A172 (cell line): ENCODE results near the gene HLA-DRB1. TPM values are rescaled to one million over a fixed set of nuclear protein-coding genes. Genes with fewer than 3 reads are reported as not detected.
"Not testable (repeated sequence)": the region's sequence is repeated elsewhere in the genome, so short reads cannot be mapped to it uniquely, and the experiment has no call there.

Experiments
- DNase-seq: peaks from one replicate; pipeline ENCODE4 v3.0.0-alpha.2; 2015; ENCODE audit warnings: low spot score
- total RNA-seq: library from RNA; depleted of rRNA; stranded (reverse); fragments of >200 nt; shearing (Covaris generic); gene quantifications from 2 replicates; pipeline ENCODE4 v1.2.3, GENCODE V29; 2014

Gene HLA-DRB1
- total RNA-seq, 1 experiment from 2014 or later = 0.07 TPM

DNA sequence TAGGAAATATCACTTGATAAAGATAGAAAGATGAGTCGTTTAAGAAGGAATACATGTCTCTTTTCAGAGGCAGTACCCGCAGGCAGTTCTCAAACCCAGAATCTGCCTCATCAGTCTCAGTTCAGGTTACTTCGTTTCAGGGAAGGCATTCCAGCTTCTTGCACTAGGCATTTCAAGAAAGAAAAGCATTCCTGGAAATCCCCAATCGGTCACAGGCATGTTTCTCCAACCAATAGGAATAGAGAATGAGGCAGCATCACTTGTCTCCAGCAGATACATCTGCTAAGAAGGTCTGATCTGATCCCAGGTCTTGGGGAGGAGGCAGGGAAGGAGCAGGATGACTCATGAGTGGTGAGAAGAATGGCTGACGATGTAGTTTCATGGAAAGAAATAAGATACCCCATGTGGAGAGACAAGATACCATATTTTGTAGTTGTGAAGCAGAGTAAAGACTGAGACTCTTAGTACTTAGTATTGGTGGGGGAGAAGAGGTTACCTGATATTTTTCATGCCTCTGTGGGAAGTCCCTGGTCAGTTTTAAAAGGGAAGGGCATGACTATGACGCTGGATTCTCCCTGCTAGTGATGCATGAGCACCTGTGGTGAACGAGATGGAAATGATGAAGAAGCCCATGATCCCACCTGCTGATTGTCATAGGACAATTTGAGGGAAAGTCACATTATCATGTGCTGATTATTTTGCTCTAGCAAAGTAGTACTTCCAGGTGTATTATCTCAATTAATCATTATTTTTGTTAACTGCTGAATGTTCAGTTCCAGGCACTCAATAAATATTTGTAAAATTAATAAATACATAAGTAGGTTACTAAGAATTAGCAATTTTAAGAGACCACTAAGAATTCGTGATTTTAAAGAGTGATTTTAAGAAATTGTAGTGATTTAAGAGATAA is 20.3 kb upstream of the HLA-DRB1 start:
- DNase-seq = peak; percentile 94

- no peak for DNase-seq
Observed at GRCh38 chr6:32609391-32609730, 19.7 kb upstream of the HLA-DRB1 start.

DNA sequence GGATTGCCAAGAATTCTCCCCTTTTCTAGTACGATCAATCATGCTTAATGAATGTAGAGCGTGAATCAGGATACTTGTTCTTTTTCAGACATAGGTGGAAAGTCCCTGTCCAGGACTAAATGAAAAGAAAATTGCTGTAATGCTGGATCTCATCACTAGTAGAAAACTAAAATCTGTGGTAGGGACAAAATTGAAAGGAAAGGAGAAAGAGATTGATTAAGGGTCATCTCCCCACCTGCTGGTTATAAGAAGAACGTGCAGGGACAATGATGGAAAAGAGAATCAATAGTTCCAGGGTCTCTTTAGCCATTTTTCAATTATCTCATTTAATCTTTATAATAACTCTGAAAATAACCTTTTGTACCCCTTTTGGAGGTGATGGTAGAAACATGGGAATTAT is 18.7 kb upstream of the HLA-DRB1 start:
- no peak for DNase-seq

- DNase-seq = no peak
Observed at GRCh38 chr6:32607988-32608298, 18.3 kb upstream of the HLA-DRB1 start.

GRCh38 chr6:32607263-32607987 is 17.8 kb upstream of the HLA-DRB1 start:
- DNase-seq = no peak

DNA sequence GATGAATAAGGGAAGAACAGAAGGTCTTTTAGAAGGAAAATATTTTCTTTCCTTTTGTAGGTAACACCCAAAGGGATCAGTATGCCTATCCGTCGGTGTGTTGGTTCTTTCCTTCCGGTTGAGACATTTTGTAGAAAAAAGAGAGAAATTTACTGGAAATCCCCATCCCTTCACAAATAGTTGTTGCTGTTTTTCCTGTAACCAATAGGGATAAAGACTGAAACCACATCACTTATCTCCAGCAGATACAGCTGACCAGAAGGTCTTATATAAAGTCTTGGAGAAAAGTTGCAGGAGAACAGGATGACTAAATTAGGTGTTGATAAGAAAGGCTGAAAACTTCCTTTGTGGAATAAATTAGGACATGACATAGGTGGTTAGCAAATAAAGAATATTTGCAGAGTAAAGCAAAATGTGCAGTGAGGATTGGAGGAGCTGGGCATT is 14.8 kb upstream of the HLA-DRB1 start:
- DNase-seq = no peak

GRCh38 chr6:32603888-32604287 is 14.2 kb upstream of the HLA-DRB1 start:
- no peak for DNase-seq

DNA sequence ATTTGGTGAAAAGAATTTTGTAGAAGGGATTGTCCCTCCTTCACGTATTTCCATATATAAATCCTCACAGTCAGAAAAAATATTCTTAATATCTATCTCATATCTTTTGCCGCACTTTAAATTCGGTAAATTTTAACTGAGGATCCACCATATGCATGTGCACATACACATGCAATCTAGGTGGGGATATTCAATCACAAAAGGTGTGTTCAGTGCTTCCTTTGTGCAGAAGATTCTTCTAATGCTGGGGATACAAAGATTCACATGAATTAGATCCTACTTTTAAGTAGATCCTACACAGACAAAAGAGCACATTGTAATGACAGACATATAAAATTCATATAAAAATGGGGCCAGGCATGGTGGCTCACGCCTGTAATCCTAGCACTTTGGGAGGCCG is 13.6 kb upstream of the HLA-DRB1 start:
- no peak for DNase-seq

- DNase-seq = no peak
Observed at GRCh38 chr6:32602383-32602782, 12.7 kb upstream of the HLA-DRB1 start.

GRCh38 chr6:32597024-32597423 is 7.4 kb upstream of the HLA-DRB1 start:
- DNase-seq = no peak

DNA sequence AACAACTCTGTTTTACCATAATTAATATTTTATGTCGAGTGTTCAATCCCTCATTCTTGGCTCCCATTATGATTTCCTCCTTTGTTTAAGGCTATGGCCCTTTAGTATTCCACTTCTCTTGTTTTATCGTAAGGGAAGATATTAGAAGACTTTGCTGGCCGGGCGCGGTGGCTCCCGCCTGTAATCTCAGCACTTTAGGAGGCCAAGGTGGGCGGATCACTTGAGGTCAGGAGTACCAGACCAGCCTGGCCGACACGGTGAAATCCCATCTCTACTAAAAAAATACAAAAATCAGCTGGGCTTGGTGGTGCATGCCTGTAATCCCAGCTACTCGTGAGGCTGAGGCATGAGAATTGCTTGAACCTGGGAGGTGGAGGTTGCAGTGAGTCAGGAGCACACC is 1.1 kb upstream of the HLA-DRB1 start:
- DNase-seq = not testable (repeated sequence)

DNA sequence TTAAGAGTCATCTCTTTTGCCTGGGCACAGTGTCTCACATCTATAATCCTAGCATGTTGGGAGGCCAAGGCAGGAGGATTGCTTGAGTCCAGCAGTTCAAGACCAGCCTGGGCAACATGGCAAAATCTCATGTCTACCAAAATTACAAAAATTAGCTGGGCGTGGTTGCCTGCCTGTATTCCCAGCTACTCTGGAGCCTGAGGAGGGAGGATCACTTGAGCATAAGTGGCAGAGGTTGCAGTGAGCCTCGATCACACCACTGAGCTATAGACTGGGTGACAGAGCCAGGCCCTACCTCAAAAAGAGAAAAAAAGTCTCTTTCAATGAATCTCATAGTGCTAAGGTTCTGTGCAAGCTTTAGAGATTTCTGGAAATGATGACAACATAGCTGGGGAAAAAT is 1.5 kb downstream of the HLA-DRB1 start:
- no peak for DNase-seq

DNA sequence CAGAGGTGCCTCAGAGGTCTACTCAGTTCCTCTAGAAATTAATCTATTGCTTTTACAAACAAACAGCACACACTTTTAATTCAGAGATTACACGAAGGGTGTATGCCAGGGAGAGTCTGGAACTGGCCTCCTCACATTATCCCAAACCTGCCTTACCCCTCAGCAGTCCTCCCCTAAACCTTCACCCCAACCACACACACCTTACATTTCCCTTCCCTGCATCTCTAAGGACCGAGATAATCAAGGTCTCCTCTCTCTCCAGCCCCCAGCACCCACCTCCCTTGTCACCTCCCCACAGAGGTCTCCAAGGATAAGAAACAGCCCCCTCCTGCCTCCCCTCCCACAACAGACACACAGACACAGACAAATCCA is 6.1 kb downstream of the HLA-DRB1 start:
- no peak for DNase-seq

DNA sequence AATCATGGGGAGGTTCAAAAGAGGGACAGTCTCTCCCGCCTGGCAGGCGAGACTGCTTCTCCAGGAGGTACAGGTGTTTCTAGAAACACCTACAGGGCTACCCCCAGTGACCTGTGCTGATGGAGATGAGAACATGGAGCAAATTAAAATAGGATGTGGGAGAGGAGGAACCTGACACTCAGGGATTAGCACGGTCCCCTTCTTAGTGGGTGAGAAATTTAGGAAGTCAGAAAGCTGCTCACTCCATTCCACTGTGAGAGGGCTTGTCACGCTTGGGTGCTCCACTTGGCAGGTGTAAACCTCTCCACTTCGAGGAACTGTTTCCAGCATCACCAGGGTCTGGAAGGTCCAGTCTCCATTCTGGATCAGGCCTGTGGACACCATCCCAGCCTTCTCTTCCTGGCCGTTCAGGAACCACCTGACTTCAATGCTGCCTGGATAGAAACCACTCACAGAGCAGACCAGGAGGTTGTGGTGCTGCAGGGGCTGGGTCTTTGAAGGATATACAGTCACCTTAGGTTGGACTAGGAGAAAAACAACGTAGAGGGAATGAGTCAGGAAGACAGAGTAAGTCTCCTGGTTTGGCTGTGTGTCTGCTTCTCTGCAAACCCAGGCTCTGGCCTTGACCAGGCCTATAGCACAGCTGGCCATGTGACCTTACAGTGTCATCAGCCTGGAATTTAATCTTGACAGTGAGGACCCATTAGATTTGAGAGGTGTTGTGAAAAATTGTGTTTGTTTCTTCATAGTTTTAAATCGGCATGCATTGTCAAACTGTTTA is 8.1 kb downstream of the HLA-DRB1 start:
- DNase-seq = no peak

DNA sequence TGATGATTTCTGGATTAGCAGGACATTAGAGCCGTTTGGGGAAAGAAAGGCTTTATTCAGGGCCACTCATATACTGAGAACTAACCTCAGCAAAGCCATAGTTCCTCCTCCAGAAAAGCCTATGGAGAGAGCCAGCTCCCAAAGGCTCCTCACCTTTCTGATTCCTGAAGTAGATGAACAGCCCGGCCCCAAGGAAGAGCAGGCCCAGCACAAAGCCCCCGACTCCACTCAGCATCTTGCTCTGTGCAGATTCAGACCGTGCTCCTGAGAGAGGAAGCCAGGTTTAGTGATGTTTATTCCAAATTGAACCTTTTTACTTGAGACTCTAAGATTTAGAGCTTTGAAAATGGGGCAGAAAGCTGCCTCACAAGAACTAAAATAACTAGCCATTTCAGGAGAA is 9.1 kb downstream of the HLA-DRB1 start:
- DNase-seq = no peak

- no peak for DNase-seq
Observed at GRCh38 chr6:32578962-32579361, 10.7 kb downstream of the HLA-DRB1 start.

DNA sequence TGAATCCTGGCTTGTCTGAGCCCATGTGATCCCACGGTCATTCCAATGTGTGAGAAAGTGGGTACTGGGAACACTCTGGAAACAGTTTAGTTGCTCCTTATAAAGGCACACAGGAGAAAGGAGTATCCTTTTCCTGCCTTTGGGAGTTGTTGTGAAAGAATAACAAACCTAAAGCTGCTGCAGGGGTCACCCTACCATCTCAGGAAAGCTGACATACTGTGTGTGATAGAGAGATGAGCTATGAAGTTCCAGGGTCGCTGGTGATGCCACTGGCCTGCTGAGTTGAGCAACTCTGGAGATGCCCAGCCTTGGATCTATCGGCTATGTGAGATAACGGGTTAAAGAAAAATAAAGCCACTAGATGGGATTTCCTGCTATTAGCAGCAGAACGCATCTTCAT is 12.2 kb downstream of the HLA-DRB1 start:
- not testable (repeated sequence) for DNase-seq

DNA sequence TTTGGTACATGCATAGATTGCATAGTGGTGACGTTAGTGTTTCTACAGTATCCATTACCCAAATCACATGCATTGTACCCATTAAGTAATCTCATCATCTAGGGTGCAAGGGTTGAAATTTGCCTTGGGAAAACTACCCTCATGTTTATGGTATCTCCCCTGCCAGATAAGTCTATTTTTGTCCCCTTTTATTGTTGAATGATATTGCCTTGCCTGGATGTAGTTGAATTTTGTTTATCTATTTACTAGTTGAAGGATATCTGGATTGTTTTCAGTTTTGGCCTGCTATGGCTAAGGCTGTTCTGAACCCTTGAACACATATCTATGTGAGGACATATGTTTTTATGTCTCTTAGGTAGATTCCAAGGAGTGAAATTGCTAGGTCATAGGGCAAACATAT is 13.4 kb downstream of the HLA-DRB1 start:
- DNase-seq = no peak

DNA sequence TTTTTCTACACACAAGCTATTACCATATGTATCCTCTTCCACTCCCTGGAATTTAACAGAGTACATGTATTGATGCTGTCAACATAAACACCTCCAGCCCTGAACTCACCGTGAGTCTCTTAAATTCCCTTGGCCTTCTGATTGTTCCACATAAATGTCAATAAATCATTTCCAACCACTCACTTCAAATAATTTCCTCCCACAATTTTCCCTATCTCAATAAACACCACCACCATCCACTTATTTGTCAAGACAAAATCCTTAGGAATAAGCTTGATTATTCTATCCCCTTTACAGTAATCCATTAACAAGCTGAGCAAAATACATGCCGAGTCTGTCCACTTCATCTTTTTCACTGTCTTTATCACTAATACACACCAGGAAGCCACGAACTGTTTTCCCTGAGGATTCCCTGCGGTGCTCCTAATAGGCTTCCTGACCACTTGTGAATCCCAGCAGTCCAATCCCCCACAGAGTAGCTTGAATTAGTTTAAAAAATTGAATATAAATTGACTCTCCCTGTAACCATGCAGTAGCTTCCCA is 19.2 kb downstream of the HLA-DRB1 start:
- DNase-seq = no peak

GRCh38 chr6:32568561-32568960 is 21.1 kb downstream of the HLA-DRB1 start:
- DNase-seq = no peak

GRCh38 chr6:32566957-32567356 is 22.7 kb downstream of the HLA-DRB1 start:
- DNase-seq = no peak

DNA sequence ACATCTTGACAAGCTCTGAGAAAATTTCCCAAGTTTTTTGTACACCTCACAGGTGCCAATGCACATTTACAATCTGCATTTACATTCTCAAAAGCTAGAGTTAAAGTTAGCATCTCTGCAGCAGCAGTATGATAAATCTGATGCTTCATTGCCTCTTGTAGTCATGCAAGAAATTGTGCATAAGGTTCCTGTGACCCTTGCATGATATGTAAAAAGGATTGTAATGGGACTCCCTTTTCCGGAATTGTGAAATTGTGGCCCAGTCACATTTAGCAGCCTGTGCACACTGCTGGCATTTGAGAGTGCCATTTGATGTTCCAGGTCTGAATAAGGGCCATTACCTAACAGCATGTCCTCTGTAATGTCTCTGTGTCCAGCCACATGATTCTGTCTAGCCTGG is 24.1 kb downstream of the HLA-DRB1 start:
- DNase-seq = no peak
